HCT116 (cell line): Measurements from ENCODE around the gene ATP5MC3. TPM values are rescaled to one million over a fixed set of nuclear protein-coding genes. Genes with fewer than 3 reads are reported as not detected.
A peak's percentile ranks its signal among the peaks of the same experiment; 100 is the strongest.

Experiments
- ATAC-seq: fragments of 200-7000 bp; cut with Tn5 transposase; 2 replicates; pipeline ENCODE4 v1.9.1; 2020; ENCODE audit warnings: mild to moderate bottlenecking, moderate library complexity
- BruUV-seq: library from RNA; stranded (reverse); fragments of 400-500 nt; replicated peaks from 2 replicates; lab custom pipeline; 2021; lab: Mats Ljungman, UMichigan
- CTCF ChIA-PET: fragments of 300-600 bp; sonication (Branson Sonifier 250); formaldehyde crosslinking; loops from one replicate; lab custom pipeline; 2021; ENCODE audit warnings: antibody characterized with exemption; lab: Charles Lee
- POLR2A ChIA-PET: fragments of 300-600, 350-600 bp; sonication (Branson Sonifier 250); formaldehyde crosslinking; loops from one replicate; lab custom pipeline; 2021; ENCODE audit warnings: antibody characterized with exemption; lab: Charles Lee
- RAD21 ChIA-PET, 2 experiments: fragments of 300-600 bp; sonication (Branson Sonifier 250); formaldehyde crosslinking; loops; one replicate each; lab custom pipeline; 2023; ENCODE audit warnings: low total read pairs in 2 of 2; ENCODE audit not compliant: uncharacterized antibody in 2 of 2, unreplicated experiment in 2 of 2, low non-redundant PET in 1 of 2; lab: Charles Lee
- DNase-seq: peaks from one replicate; pipeline ENCODE4 v3.0.0-alpha.2; 2010; ENCODE audit warnings: low read depth, low spot score
- H2AFZ ChIP-seq: fragments of 200-600 bp; shearing (Covaris generic), sonication (generic); 2 replicates; pipeline ENCODE4 v1.6.1; 2017; ENCODE audit warnings: low read depth, mixed run types, mixed read lengths, antibody characterized with exemption, low read length; ENCODE audit not compliant: poor library complexity, severe bottlenecking
- H3K27ac ChIP-seq: 2 replicates; pipeline ENCODE4 v1.5.1; 2012; ENCODE audit warnings: low read depth, low read length
- H3K27me3 ChIP-seq: fragments of 200-600 bp; sonication (generic); 2 replicates; pipeline ENCODE4 v1.6.1; 2016; ENCODE audit warnings: mixed run types, low read length, mixed read lengths; ENCODE audit not compliant: insufficient read depth
- H3K36me3 ChIP-seq, 2 experiments: fragments of 200-500 bp in 1 of 2; fragments of 200-600 bp in 1 of 2; sonication (Bioruptor generic) in 1 of 2; sonication (generic) in 1 of 2; 2 replicates each; pipeline versions ENCODE4 v1.5.1 to v1.6.1; 2014 to 2016; ENCODE audit warnings: low read length in 2 of 2, inconsistent platforms in 1 of 2, mixed read lengths in 1 of 2, mixed run types in 1 of 2; ENCODE audit not compliant: insufficient read depth in 2 of 2, control insufficient read depth in 1 of 2
- H3K4me1 ChIP-seq, 2 experiments: fragments of 200-600 bp in 1 of 2; sonication (generic) in 1 of 2; 2 replicates each; pipeline versions ENCODE4 v1.5.1 to v1.6.1; 2012 to 2017; ENCODE audit warnings: low read length in 2 of 2, inconsistent platforms in 1 of 2, mild to moderate bottlenecking in 1 of 2, mixed read lengths in 1 of 2, mixed run types in 1 of 2, moderate library complexity in 1 of 2; ENCODE audit not compliant: insufficient read depth in 2 of 2, control insufficient read depth in 1 of 2
- H3K4me2 ChIP-seq: fragments of 200-600 bp; sonication (generic); 2 replicates; pipeline ENCODE4 v1.6.1; 2017; ENCODE audit warnings: mixed run types, low read length, mixed read lengths
- H3K4me3 ChIP-seq, 2 experiments: fragments of 200-600 bp in 1 of 2; sonication (generic) in 1 of 2; replicated peaks in 1 of 2; 2 replicates each; pipeline ENCODE4 v1.5.1; 2011 to 2016; ENCODE audit warnings: low read length in 2 of 2, control low read depth in 1 of 2, low read depth in 1 of 2, mild to moderate bottlenecking in 1 of 2, mixed read lengths in 1 of 2, mixed run types in 1 of 2
- H3K79me2 ChIP-seq: fragments of 200-600 bp; sonication (generic); 2 replicates; pipeline ENCODE4 v1.6.1; 2017; ENCODE audit warnings: mild to moderate bottlenecking, mixed run types, low read length, moderate library complexity, mixed read lengths; ENCODE audit not compliant: insufficient read depth
- H3K9ac ChIP-seq: fragments of 200-600 bp; sonication (generic); 2 replicates; pipeline ENCODE4 v1.6.1; 2016; ENCODE audit warnings: low read length, mixed read lengths
- H3K9me2 ChIP-seq: fragments of 200-600 bp; sonication (generic), shearing (Covaris generic); 2 replicates; pipeline ENCODE4 v1.6.1; 2017; ENCODE audit warnings: mixed run types, mild to moderate bottlenecking, moderate library complexity; ENCODE audit not compliant: insufficient read depth
- H3K9me3 ChIP-seq, 2 experiments: fragments of 200-500 bp in 1 of 2; fragments of 200-600 bp in 1 of 2; sonication (Bioruptor generic) in 1 of 2; sonication (generic) in 1 of 2; 2 replicates each; pipeline ENCODE4 v1.6.1; 2014 to 2017; ENCODE audit warnings: low read length in 2 of 2, mixed read lengths in 2 of 2, inconsistent platforms in 1 of 2, low read depth in 1 of 2, mild to moderate bottlenecking in 1 of 2, mixed run types in 1 of 2, moderate library complexity in 1 of 2; ENCODE audit not compliant: control insufficient read depth in 1 of 2, insufficient read depth in 1 of 2
- H4K20me1 ChIP-seq: fragments of 200-600 bp; sonication (generic), shearing (Covaris generic); 2 replicates; pipeline ENCODE4 v1.6.1; 2017; ENCODE audit warnings: mixed run types, mild to moderate bottlenecking, moderate library complexity; ENCODE audit not compliant: insufficient read depth
- CBX3 ChIP-seq: IDR thresholded peaks from 2 replicates; pipeline ENCODE4 v1.6.1; 2012; ENCODE audit warnings: low read depth
- CEBPB ChIP-seq: IDR thresholded peaks from 2 replicates; pipeline ENCODE4 v1.6.1; 2012; ENCODE audit warnings: low read depth
- EGR1 ChIP-seq: IDR thresholded peaks from 2 replicates; pipeline ENCODE4 v1.6.1; 2012; ENCODE audit warnings: low read depth
- ELF1 ChIP-seq: IDR thresholded peaks from 2 replicates; pipeline ENCODE4 v1.6.1; 2012; ENCODE audit warnings: low read depth, borderline replicate concordance
- FOSL1 ChIP-seq: IDR thresholded peaks from 2 replicates; pipeline ENCODE4 v1.6.1; 2012; ENCODE audit warnings: low read depth
- JUND ChIP-seq: IDR thresholded peaks from 2 replicates; pipeline ENCODE4 v1.6.1; 2012
- POLR2A ChIP-seq: IDR thresholded peaks from 2 replicates; pipeline ENCODE4 v1.7.0; 2011; ENCODE audit warnings: borderline replicate concordance; ENCODE audit not compliant: insufficient read depth, insufficient read length; ENCODE audit errors: extremely low read depth
- RAD21 ChIP-seq: IDR thresholded peaks from 2 replicates; pipeline ENCODE4 v1.6.1; 2012; ENCODE audit warnings: low read depth, mild to moderate bottlenecking
- SIN3A ChIP-seq: IDR thresholded peaks from 2 replicates; pipeline ENCODE4 v1.6.1; 2012; ENCODE audit warnings: low read depth
- SP1 ChIP-seq: IDR thresholded peaks from 2 replicates; pipeline ENCODE4 v1.6.1; 2012; ENCODE audit warnings: low read depth
- SRF ChIP-seq: IDR thresholded peaks from 2 replicates; pipeline ENCODE4 v1.6.1; 2012; ENCODE audit warnings: low read depth
- TCF7L2 ChIP-seq: IDR thresholded peaks from 2 replicates; pipeline ENCODE4 v1.7.0; 2011; ENCODE audit warnings: borderline replicate concordance, inconsistent platforms; ENCODE audit not compliant: insufficient read depth, insufficient read length; ENCODE audit errors: extremely low read depth
- YY1 ChIP-seq: IDR thresholded peaks from 2 replicates; pipeline ENCODE4 v1.6.1; 2011; ENCODE audit warnings: low read length, low read depth, moderate library complexity, mild to moderate bottlenecking; ENCODE audit not compliant: insufficient replicate concordance; ENCODE audit errors: extremely low read depth
- ZFX ChIP-seq: fragments of 450-650 bp; IDR thresholded peaks from 2 replicates; pipeline ENCODE4 v1.6.1; 2017
- intact Hi-C: fragments of 100-400 bp; cut with micrococcal nuclease; formaldehyde crosslinking; loops from 2 replicates; pipeline ENCODE4 v1.10.0; 2022
- total RNA-seq: library from RNA; stranded (reverse); gene quantifications from one replicate; pipeline ENCODE4 v1.2.1, GENCODE V29; 2021; ENCODE audit not compliant: unreplicated experiment
- TF ChIP-seq, protein P1 (sequence below): IDR thresholded peaks from 2 replicates; pipeline ENCODE4 v1.6.1; 2012

ATP5MC3 gene
- total RNA-seq, 1 experiment from 2014 or later, result 361 TPM

DNA sequence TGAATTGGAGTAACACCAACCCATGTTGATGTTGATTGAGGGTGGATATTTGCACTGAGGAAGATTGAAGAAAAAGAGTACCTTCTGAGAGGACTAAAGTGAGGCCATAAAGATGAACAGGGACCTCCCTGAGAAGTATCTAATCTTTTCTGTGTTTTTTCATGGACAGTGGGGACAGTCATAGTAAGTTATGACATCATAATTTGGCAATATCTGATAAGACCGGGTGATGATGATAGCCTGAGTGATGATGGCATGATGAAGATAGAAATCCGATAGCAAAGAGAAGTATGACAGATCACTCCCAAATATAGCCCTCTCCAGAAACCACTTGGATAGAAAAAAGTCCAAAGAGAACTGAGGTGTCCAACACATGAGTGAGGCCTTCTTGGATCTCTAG, 2.2 kb upstream of the ATP5MC3 start:
- BruUV-seq, result no TSS peak
- RAD21 ChIA-PET, result no interaction called here

DNA sequence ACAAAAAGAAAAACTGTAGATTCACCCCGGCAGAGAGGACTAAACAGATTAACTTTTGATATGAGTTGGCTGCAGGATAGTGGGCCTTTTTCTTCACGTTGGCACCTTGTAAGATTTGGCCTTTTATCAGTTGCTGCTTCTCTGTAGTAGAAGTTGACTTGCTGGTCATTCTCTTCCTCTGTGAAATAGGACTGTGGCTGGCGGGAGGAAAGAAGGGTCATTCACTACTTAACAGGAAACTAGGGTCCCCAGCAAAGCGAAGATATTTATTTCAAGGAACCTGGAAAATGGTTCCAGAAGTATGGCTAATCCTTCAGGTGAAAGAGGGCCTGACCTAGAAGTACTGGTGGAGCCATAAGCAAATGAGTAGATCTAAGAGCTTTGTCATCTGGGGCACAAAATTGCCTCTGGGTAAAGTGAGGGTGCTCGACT, 383 bp upstream of the ATP5MC3 start:
- TF ChIP-seq TCF7L2 (no peak), SRF (no peak), YY1 (no peak), ZFX (no peak), SIN3A (no peak), RAD21 (no peak), JUND (no peak), FOSL1 (no peak), POLR2A (no peak), EGR1 (no peak), SP1 (no peak)
- H3K27ac ChIP-seq, result peak overlapping the region; percentile 71
- H3K27me3 ChIP-seq, result no peaks in the 10 kb centered on the region
- CTCF ChIA-PET, result no interaction called here
- H3K79me2 ChIP-seq, result peaks cover 48% of the 10 kb centered on the region
- peaks cover 29 to 35% of the 10 kb centered on the region in 2 experiments for H3K36me3 ChIP-seq
- DNase-seq (no peak), ATAC-seq (peak; percentile 12; the same call in 1 of the 2 replicates)
- RAD21 ChIA-PET, result no interaction called here
- H3K4me1 ChIP-seq, result peaks cover 4 to 13% of the 10 kb centered on the region in 2 experiments; a peak in 3 of 4 replicates
- peak overlapping the region; percentile 81 to 95 for H3K4me3 ChIP-seq
- TSS peak; percentile 87 for BruUV-seq
- H3K9me3 ChIP-seq, result no peaks in the 10 kb centered on the region
- H4K20me1 ChIP-seq, result peaks cover 18% of the 10 kb centered on the region; the same call in 1 of the 2 replicates
- H3K9ac ChIP-seq, result peak overlapping the region; percentile 93
- H2AFZ ChIP-seq, result peak overlapping the region; percentile 89
- intact Hi-C loops, result no loop called here
- no peaks in the 10 kb centered on the region for H3K9me2 ChIP-seq
- peak overlapping the region; percentile 83 for H3K4me2 ChIP-seq
- POLR2A ChIA-PET, result no interaction called here

More for the DNA sequence above, 2.2 kb upstream of the ATP5MC3 start:
- peaks cover 4 to 13% of the 10 kb centered on the region in 2 experiments; a peak in 3 of 4 replicates for H3K4me1 ChIP-seq
- intact Hi-C loops, result no loop called here
- no peaks in the 10 kb centered on the region for H3K9me3 ChIP-seq
- no peak overlapping the region for H3K9ac ChIP-seq
- DNase-seq (no peak), ATAC-seq (no peak)
- peaks cover 31% of the 10 kb centered on the region for H3K79me2 ChIP-seq
- ChIA-PET CTCF (interaction anchor here (1.1 kb wide), 1 partner anchor 20 kb away, joined by 3 read pairs; no protein-coding TSS in a partner anchor), POLR2A (no interaction called here)
- H3K36me3 ChIP-seq, result peaks cover 13 to 17% of the 10 kb centered on the region in 2 experiments
- H2AFZ ChIP-seq, result no peak overlapping the region
- H3K27me3 ChIP-seq, result no peaks in the 10 kb centered on the region
- H4K20me1 ChIP-seq, result peaks cover 15% of the 10 kb centered on the region; the same call in 1 of the 2 replicates
- no peak overlapping the region for H3K4me2 ChIP-seq
- H3K9me2 ChIP-seq, result no peaks in the 10 kb centered on the region
- no peak overlapping the region for H3K27ac ChIP-seq
- no peak overlapping the region for H3K4me3 ChIP-seq
- TF ChIP-seq, protein P1, sequence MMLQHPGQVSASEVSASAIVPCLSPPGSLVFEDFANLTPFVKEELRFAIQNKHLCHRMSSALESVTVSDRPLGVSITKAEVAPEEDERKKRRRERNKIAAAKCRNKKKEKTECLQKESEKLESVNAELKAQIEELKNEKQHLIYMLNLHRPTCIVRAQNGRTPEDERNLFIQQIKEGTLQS, result no peak
- TF ChIP-seq ZFX, result no peak
- TF ChIP-seq SIN3A, result no peak
- no peak for TF ChIP-seq ELF1
- TF ChIP-seq CEBPB, result no peak
- TF ChIP-seq CBX3, result no peak
- no peak for TF ChIP-seq RAD21
- TF ChIP-seq TCF7L2, result no peak
